Panc1 (cell line): ENCODE data around the gene SORL1. TPM values are rescaled to one million over a fixed set of nuclear protein-coding genes. Genes with fewer than 3 reads are reported as not detected.

Experiments used
- ATAC-seq: fragments of 200-7000 bp; cut with Tn5 transposase; 2 replicates; pipeline ENCODE4 v1.9.1; 2020; ENCODE audit warnings: mild to moderate bottlenecking, moderate library complexity
- BruUV-seq: library from RNA; stranded (reverse); fragments of 400-500 nt; replicated peaks from 2 replicates; lab custom pipeline; 2021; lab: Mats Ljungman, UMichigan
- CTCF ChIA-PET: fragments of 300-600 bp; sonication (Branson Sonifier 250); formaldehyde crosslinking; loops from one replicate; lab custom pipeline; 2022; ENCODE audit warnings: antibody characterized with exemption; lab: Charles Lee
- POLR2A ChIA-PET: fragments of 300-600 bp; sonication (Branson Sonifier 250); formaldehyde crosslinking; loops from one replicate; lab custom pipeline; 2022; ENCODE audit warnings: antibody characterized with exemption; lab: Charles Lee
- DNase-seq: peaks from one replicate; pipeline ENCODE4 v3.0.0-alpha.2; 2010; ENCODE audit warnings: low read depth, low spot score
- H3K27ac ChIP-seq: 2 replicates; pipeline ENCODE4 v1.5.1; 2011; ENCODE audit warnings: mild to moderate bottlenecking, low read length, inconsistent platforms
- H3K27me3 ChIP-seq: fragments of 200-500 bp; sonication (Bioruptor generic); 2 replicates; pipeline ENCODE4 v1.6.0; 2014; ENCODE audit warnings: low read length, inconsistent platforms; ENCODE audit not compliant: control insufficient read depth, insufficient read depth
- H3K36me3 ChIP-seq: fragments of 200-500 bp; sonication (Bioruptor generic); 2 replicates; pipeline ENCODE4 v1.5.1; 2014; ENCODE audit warnings: inconsistent platforms, mild to moderate bottlenecking, low read length, moderate library complexity; ENCODE audit not compliant: control insufficient read depth, insufficient read depth
- H3K4me1 ChIP-seq: 2 replicates; pipeline ENCODE4 v1.5.1; 2011; ENCODE audit warnings: inconsistent platforms, mild to moderate bottlenecking, low read length, moderate library complexity; ENCODE audit not compliant: control insufficient read depth, insufficient read depth
- H3K4me3 ChIP-seq, 2 experiments: 2 replicates each; pipeline ENCODE4 v1.5.1; 2011 to 2012; ENCODE audit warnings: low read depth in 2 of 2, low read length in 2 of 2, mild to moderate bottlenecking in 2 of 2, inconsistent platforms in 1 of 2, moderate library complexity in 1 of 2
- H3K9me3 ChIP-seq: fragments of 200-500 bp; sonication (Bioruptor generic); 2 replicates; pipeline ENCODE4 v1.5.1; 2014; ENCODE audit warnings: low read depth, mild to moderate bottlenecking, inconsistent platforms, low read length, moderate library complexity; ENCODE audit not compliant: control insufficient read depth, insufficient read depth
- POLR2AphosphoS5 ChIP-seq: IDR thresholded peaks from 2 replicates; pipeline ENCODE4 v1.6.1; 2012; ENCODE audit warnings: mild to moderate bottlenecking, low read depth, low read length, moderate library complexity
- REST ChIP-seq, 2 experiments: IDR thresholded peaks; 2 replicates each; pipeline ENCODE4 v1.6.1; 2011 to 2012; ENCODE audit warnings: low read depth in 2 of 2, control low read depth in 1 of 2, low read length in 1 of 2, mild to moderate bottlenecking in 1 of 2, moderate library complexity in 1 of 2; ENCODE audit not compliant: insufficient read depth in 1 of 2
- SIN3A ChIP-seq: IDR thresholded peaks from 2 replicates; pipeline ENCODE4 v1.6.1; 2012; ENCODE audit warnings: low read depth, mild to moderate bottlenecking, low read length, moderate library complexity, borderline replicate concordance; ENCODE audit not compliant: insufficient read depth
- TCF7L2 ChIP-seq: IDR thresholded peaks from 2 replicates; pipeline ENCODE4 v1.6.1; 2011; ENCODE audit warnings: mild to moderate bottlenecking, low read depth, low read length, inconsistent platforms
- in situ Hi-C: cut with HindIII; loops from 2 replicates; pipeline ENCODE4 v1.10.0; 2016; ENCODE audit warnings: low sequenced_read_pairs, low pct_unique_long_range_greater_than_20kb
- intact Hi-C: fragments of 100-400 bp; cut with micrococcal nuclease; formaldehyde crosslinking; loops from one replicate; pipeline ENCODE4 v1.10.0; 2022; ENCODE audit not compliant: unreplicated experiment
- total RNA-seq: library from RNA; stranded (reverse); gene quantifications from one replicate; pipeline ENCODE4 v1.2.1, GENCODE V29; 2021; ENCODE audit not compliant: unreplicated experiment
- TF ChIP-seq, protein P1 (sequence below): fragments of 450-650 bp; IDR thresholded peaks from 2 replicates; pipeline ENCODE4 v1.5.1; 2017; ENCODE audit warnings: mild to moderate bottlenecking

Gene SORL1
- total RNA-seq, 1 experiment from 2014 or later, result 36.3 TPM

GRCh38 chr11:121489823-121490222, 37.7 kb downstream of the SORL1 start:
- Histone ChIP-seq H3K9me3 (no peaks in the 10 kb centered on the region), H3K27me3 (no peaks in the 10 kb centered on the region), H3K36me3 (no peaks in the 10 kb centered on the region), H3K27ac (no peak overlapping the region), H3K4me1 (no peaks in the 10 kb centered on the region), H3K4me3 (no peak overlapping the region)
- in situ Hi-C loops (no loop called here), intact Hi-C loops (no loop called here)
- POLR2A ChIA-PET, result no interaction called here
- DNase-seq, result no peak
- no peak for ATAC-seq
- BruUV-seq, result no TSS peak
- CTCF ChIA-PET, result no interaction called here
- TF ChIP-seq SIN3A (no peak), TCF7L2 (no peak), POLR2AphosphoS5 (no peak), REST (IDR thresholded peaks at IDR 0.05; ENCODE audit: insufficient read depth in 1 of 2, low read depth in 2 of 2, low read length in 1 of 2) (no peak)
- TF ChIP-seq, protein P1, sequence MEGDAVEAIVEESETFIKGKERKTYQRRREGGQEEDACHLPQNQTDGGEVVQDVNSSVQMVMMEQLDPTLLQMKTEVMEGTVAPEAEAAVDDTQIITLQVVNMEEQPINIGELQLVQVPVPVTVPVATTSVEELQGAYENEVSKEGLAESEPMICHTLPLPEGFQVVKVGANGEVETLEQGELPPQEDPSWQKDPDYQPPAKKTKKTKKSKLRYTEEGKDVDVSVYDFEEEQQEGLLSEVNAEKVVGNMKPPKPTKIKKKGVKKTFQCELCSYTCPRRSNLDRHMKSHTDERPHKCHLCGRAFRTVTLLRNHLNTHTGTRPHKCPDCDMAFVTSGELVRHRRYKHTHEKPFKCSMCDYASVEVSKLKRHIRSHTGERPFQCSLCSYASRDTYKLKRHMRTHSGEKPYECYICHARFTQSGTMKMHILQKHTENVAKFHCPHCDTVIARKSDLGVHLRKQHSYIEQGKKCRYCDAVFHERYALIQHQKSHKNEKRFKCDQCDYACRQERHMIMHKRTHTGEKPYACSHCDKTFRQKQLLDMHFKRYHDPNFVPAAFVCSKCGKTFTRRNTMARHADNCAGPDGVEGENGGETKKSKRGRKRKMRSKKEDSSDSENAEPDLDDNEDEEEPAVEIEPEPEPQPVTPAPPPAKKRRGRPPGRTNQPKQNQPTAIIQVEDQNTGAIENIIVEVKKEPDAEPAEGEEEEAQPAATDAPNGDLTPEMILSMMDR, result no peak

DNA sequence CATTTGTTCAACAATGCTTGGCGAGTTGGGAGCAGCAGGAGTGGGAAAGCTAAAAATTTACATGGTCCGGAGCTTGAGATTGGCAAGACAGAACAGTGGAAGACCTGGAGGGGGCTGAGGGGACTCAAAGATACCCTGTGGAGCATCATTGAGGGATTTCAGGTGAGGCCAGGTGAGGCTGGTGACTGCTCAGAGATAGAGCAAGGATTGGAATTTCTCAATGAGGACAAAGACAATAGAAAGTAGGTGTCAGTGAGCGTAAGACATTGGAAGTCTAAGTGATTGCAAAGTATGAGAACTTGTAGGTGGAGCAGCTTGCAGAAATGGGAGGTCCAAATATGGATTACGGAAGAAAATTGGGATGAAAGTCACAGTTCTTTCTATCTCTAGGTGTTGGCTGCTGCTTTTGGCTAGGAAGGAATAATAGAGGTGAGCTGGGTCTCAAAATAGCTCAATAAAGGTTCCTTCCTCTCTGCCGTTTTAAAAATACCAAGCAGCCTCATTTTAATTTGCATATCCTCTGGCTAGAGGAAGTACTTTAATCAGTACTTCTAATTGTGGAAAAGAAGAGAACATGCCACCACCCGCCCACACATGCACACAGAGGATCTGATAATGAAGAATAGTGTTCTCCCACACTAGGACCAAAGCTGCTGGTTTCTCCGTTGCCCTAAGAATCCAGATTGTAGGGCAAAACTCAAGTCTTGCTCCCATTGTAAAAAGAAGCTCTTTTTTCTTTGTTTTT, 42.4 kb downstream of the SORL1 start:
- CTCF ChIA-PET, result interaction anchor here (0.6 kb wide), 1 partner anchor 17 kb away, joined by 3 read pairs; no protein-coding TSS in a partner anchor
- DNase-seq (no peak), ATAC-seq (no peak)
- intact Hi-C loops (no loop called here), in situ Hi-C loops (no loop called here)
- BruUV-seq, result no TSS peak
- TF ChIP-seq REST (IDR thresholded peaks at IDR 0.05; ENCODE audit: insufficient read depth in 1 of 2, low read depth in 2 of 2, low read length in 1 of 2) (no peak), POLR2AphosphoS5 (no peak), TCF7L2 (no peak), SIN3A (no peak)
- TF ChIP-seq, protein P1, result no peak
- Histone ChIP-seq H3K9me3 (no peaks in the 10 kb centered on the region), H3K27ac (no peak overlapping the region), H3K4me3 (no peak overlapping the region), H3K4me1 (no peaks in the 10 kb centered on the region), H3K27me3 (no peaks in the 10 kb centered on the region), H3K36me3 (no peaks in the 10 kb centered on the region)
- POLR2A ChIA-PET, result no interaction called here
